Epithelial cell of proximal tubule (primary cell): ENCODE results near the gene RGS7. TPM values are rescaled to one million over a fixed set of nuclear protein-coding genes. Genes with fewer than 3 reads are reported as not detected.

Experiments
- DNase-seq: peaks from one replicate; pipeline ENCODE4 v3.0.0-alpha.2; 2011; ENCODE audit warnings: low read depth
- H3K4me3 ChIP-seq: 2 replicates; pipeline ENCODE4 v1.5.1; 2011; ENCODE audit warnings: low read depth, mild to moderate bottlenecking, low read length
- CTCF ChIP-seq: conservative IDR thresholded peaks from 2 replicates; pipeline ENCODE4 v1.5.1; 2012; ENCODE audit warnings: low read depth, mild to moderate bottlenecking, low read length
- total RNA-seq: library from RNA; depleted of rRNA; stranded (reverse); fragments of >200 nt; gene quantifications from 2 replicates; pipeline ENCODE4 v1.2.3, GENCODE V29; 2015

RGS7 gene
- total RNA-seq, 1 donor from 2014 or later: 0.06 TPM

DNA sequence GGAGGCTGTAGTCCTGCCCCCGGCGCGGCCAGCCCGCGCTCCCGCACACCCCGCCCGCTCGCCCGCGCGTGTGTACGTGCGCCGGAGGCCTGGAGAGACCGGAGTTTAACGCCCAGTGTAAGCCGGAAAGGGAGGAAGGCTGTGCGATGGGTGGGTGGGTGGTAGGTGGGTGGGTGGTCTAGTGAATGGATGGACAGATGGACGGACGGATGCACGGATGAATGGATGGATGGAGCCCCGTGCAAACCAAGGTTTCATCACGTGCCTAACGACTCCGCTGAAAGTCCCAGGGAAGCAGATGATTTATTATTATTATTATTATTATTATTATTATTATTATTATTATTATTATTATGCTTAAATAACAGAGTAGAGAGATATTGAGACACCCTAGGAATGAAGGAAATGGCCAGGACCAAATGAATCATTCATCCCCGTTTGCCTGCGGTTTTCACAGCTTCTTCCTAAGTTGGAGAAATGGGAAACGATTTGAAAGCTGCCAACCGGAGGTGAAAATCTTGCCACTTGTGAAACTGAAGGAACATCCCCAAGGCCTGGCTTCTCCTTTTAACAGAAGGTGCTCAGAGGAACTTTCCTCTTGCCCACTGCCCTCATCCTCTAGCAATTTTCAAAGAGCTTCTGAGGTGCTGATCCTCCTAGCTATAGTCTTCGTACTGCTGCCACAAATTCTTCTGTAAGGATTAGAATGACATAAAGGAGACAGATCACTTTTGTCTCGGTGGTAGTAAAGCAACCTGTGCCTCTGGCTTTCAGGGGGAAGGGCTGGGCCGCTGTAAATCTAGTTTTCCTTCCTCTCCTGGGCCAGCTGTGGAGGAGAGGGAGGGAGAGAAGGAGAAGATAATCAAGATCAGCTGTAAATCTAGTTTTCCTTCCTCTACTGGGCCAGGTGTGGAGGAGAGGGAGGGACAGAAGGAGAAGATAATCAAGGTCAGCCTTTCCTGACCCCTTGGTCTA lies 648 bp upstream of the RGS7 start:
- no peak for DNase-seq
- no peak for TF ChIP-seq CTCF
- H3K4me3 ChIP-seq: peak overlapping the region; percentile 55

DNA sequence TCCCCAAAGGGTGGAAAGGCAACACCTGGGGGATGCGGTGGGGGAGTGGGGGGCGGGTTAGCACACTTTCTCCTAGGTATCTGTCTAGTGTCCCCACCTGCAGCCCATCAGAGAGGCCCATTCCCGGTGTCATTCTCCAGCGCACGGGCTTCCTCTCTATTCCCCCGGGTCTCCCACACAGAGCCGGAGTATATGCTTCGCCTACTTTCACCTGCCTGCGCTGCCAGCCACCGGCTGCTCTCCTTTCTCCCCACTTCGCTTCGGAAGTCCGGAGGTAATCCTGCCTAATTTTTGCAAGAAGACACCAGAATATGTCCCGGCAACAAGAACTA lies 852 bp downstream of the RGS7 start:
- H3K4me3 ChIP-seq: peak overlapping the region; percentile 55
- no peak for DNase-seq
- TF ChIP-seq CTCF: no peak

DNA sequence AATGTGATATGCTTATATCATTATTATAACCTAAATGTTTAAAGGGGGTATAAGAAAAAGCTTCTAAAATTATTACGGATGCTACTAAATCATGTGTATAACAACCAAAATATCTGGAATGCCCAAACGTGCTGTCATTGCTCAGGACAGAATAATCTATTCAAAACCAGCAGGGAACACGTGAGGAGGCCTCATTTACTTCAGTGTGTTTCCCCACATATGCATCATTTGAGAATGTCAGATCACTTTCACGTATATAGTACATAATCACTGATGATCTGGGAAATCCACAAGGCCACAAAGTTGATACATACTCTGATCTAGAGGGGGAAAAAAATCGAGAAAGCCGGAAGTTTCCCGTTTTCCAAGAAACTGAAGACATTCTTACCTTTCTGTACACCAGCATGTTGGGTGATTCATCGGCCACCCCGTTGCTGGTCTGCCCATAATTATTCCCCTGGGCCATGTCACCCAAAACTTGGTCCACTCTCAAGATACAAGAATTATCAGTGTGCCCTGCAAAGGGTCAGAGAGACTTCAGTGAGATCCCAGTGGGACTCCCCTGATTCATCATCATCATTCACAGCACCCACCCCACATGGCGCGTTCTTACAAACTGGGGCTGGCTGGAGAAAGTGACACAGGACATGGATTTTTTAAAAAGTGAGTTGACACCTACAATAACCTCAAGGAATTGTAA lies 1.5 kb downstream of the RGS7 start:
- no peak overlapping the region for H3K4me3 ChIP-seq
- no peak for DNase-seq
- no peak for TF ChIP-seq CTCF

GRCh38 chr1:241352401-241352800 lies 4.6 kb downstream of the RGS7 start:
- H3K4me3 ChIP-seq: no peak overlapping the region
- no peak for TF ChIP-seq CTCF
- DNase-seq: no peak

DNA sequence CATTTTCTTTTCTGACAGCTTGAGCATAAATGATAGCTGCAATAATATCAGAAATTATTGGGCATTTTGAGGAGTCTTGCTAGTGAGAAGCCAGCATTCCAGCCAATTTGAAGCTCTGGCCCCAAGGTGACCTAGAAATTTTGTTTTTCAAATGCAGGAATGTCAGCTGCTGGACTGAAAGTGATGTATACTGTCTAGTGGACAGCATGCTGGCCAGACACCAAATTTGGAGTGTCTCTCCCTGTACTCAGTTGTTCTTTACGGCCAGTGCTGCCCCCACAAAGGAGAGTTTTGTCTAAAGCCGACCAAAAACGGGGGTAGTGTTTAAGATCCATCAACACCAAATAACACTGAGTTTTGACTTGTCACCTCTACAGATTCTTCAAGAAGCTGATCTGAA lies 5.2 kb downstream of the RGS7 start:
- no peak for DNase-seq
- no peak for TF ChIP-seq CTCF
- H3K4me3 ChIP-seq: no peak overlapping the region

DNA sequence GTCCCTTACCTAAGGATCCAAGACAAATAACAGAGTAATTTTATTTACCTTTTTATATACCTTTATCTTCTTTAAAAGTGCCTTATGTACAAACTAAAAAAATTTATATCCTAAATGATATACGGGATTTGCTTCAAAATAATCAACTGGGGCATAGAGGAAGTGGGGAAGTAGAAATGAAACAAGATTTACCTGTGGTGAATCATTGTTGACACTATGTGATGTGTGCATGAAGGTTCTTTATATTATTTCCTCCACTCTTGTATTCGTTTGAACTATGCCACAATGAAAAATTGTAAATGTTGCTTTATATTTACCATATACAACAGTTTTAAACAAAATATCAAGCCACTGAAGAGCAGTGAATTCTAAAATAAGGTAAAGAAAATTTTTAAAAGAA lies 13.0 kb downstream of the RGS7 start:
- no peak for DNase-seq
- TF ChIP-seq CTCF: no peak
- H3K4me3 ChIP-seq: no peak overlapping the region
